MM.1S (cell line): Measurements from ENCODE around the gene CYP19A1.

Source experiments
- CTCF ChIP-seq: fragments of 300-600 bp; sonication (generic); IDR thresholded peaks from 2 replicates; pipeline ENCODE4 v1.5.1; 2016; ENCODE audit warnings: antibody characterized with exemption, low read length, mixed read lengths
- EZH2 ChIP-seq: fragments of 300-600 bp; sonication (generic); optimal IDR thresholded peaks from 2 replicates; pipeline ENCODE3; 2017; ENCODE audit warnings: low read depth, mild to moderate bottlenecking, antibody characterized with exemption, low read length, mixed read lengths
- EZH2phosphoT487 ChIP-seq: fragments of 300-600 bp; sonication (generic); IDR thresholded peaks from 2 replicates; pipeline ENCODE4 v1.6.1; 2018; ENCODE audit warnings: antibody characterized with exemption, low read length

DNA sequence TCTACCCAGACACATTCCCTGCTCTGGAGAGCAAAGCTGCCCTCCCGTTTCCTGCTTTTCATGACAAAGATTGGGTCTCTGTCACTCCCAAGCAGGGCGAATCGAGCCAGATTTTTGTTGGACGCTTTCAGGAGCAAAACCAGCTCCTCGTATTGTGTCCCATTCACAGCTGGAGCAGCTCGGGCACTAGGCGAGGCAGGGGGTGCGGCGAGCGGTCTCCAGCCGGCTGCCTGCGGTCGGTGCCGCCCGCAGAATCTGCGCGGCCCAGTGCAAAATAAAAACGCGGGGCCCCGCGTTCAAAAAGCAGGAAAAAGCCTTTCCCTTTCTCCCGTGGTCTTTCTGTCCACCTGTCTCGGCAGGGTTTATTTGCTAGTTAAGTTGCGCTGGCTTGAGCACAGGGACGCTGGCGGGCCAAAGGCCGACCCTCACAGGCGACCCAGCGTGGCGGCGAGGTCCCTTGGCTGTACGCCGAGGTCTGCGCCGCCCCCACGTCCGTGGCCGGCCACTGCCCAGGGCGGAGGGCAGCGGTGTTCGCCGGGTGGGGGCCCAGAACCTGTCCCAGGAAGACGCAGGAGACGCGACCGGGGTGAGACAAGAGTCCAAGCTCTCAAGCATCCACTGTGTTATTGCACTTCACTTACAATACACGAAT, 71.2 kb downstream of the CYP19A1 start:
- TF ChIP-seq CTCF (no peak), EZH2phosphoT487 (no peak), EZH2 (no peak)
